ENCODE results near the gene ATF2. TPM values are rescaled to one million over a fixed set of nuclear protein-coding genes. Genes with fewer than 3 reads are reported as not detected.

Gene ATF2
- total and polyA plus RNA-seq, 2 of the 13 experiments (the other 11 are each of a cell fraction or from before 2014, with no cell fraction given): 91.6 to 95.1 TPM

GRCh38 chr2:175030380-175031271 lies 137.4 kb downstream of the ATF2 start (continued):
- no peak for TF ChIP-seq ZNF784 (CRISPR knock-in tag; IDR thresholded peaks at IDR 0.05; ENCODE audit: borderline replicate concordance)
- TF ChIP-seq E2F5 (CRISPR knock-in tag; conservative IDR thresholded peaks at IDR 0.05): 0 out of 2 replicates have a peak, but pooled peaks have one; percentile 20
- no peak for TF ChIP-seq MTA3 (CRISPR knock-in tag; IDR thresholded peaks at IDR 0.05)
- 0 out of 2 replicates have a peak, but pooled peaks have one; percentile 22 for TF ChIP-seq ZNF138 (CRISPR knock-in tag; IDR thresholded peaks at IDR 0.05; ENCODE audit: low read depth)
- TF ChIP-seq ARID2 (CRISPR knock-in tag; IDR thresholded peaks at IDR 0.05; ENCODE audit: borderline replicate concordance): peak; percentile 40; the same call in 1 of the 2 replicates
- TF ChIP-seq ZGPAT (CRISPR knock-in tag; IDR thresholded peaks at IDR 0.05): peak; percentile 43; the same call in 1 of the 2 replicates
- peak; percentile 72; the same call in 1 of the 2 replicates for TF ChIP-seq ZNF232 (CRISPR knock-in tag; IDR thresholded peaks at IDR 0.05; ENCODE audit: borderline replicate concordance)
- peak; percentile 66; the same call in 1 of the 2 replicates for TF ChIP-seq ZFP91 (CRISPR knock-in tag; IDR thresholded peaks at IDR 0.05; ENCODE audit: borderline replicate concordance)
- TF ChIP-seq ELF3 (CRISPR knock-in tag; IDR thresholded peaks at IDR 0.05): peak; percentile 19; the same call in 1 of the 2 replicates
- TF ChIP-seq TBP (CRISPR knock-in tag; IDR thresholded peaks at IDR 0.05): 0 out of 2 replicates have a peak, but pooled peaks have one; percentile 30
- peak; percentile 50; the same call in 1 of the 2 replicates for TF ChIP-seq WIZ (CRISPR knock-in tag; IDR thresholded peaks at IDR 0.05)
- TF ChIP-seq MIXL1 (CRISPR knock-in tag; IDR thresholded peaks at IDR 0.05): no peak
- TF ChIP-seq ZNF350 (CRISPR knock-in tag; IDR thresholded peaks at IDR 0.05; ENCODE audit: borderline replicate concordance, low read depth): peak; percentile 70; the same call in 1 of the 2 replicates
- peak; percentile 54; the same call in 1 of the 2 replicates for TF ChIP-seq FOSL2 (CRISPR knock-in tag; IDR thresholded peaks at IDR 0.05)
- TF ChIP-seq NR2F1 (CRISPR knock-in tag; IDR thresholded peaks at IDR 0.05): peak in 1 of 2 experiments; percentile 34; a peak in 1 of 4 replicates
- no peak for TF ChIP-seq THYN1 (CRISPR knock-in tag; IDR thresholded peaks at IDR 0.05; ENCODE audit: borderline replicate concordance, low read depth)
- peak; percentile 81 for TF ChIP-seq HNF4A (CRISPR knock-in tag; IDR thresholded peaks at IDR 0.05)
- 0 out of 2 replicates have a peak, but pooled peaks have one; percentile 19 for TF ChIP-seq ZBTB21 (CRISPR knock-in tag; IDR thresholded peaks at IDR 0.05)
- TF ChIP-seq POLR2G (IDR thresholded peaks at IDR 0.05; ENCODE audit: low read depth, low read length): peak; percentile 60; the same call in 1 of the 2 replicates
- peak; percentile 45; the same call in 1 of the 2 replicates for TF ChIP-seq GATAD2A (CRISPR knock-in tag; IDR thresholded peaks at IDR 0.05)
- TF ChIP-seq ZNF354B (CRISPR knock-in tag; IDR thresholded peaks at IDR 0.05): 0 out of 2 replicates have a peak, but pooled peaks have one; percentile 32
- 0 out of 2 replicates have a peak, but pooled peaks have one; percentile 29 for TF ChIP-seq ZMAT3 (CRISPR knock-in tag; conservative IDR thresholded peaks at IDR 0.05)
- no peak for TF ChIP-seq ZNF33B (CRISPR knock-in tag; IDR thresholded peaks at IDR 0.05)
- TF ChIP-seq SRSF4 (IDR thresholded peaks at IDR 0.05; ENCODE audit: low read depth, low read length, poor library complexity, severe bottlenecking): no peak

All from HepG2 (cell line).